Measurements from ENCODE around the gene PTGR3. TPM values are rescaled to one million over a fixed set of nuclear protein-coding genes. Genes with fewer than 3 reads are reported as not detected.

Gene PTGR3
- total RNA-seq, 5 donors from 2014 or later (not counting 1 experiment from before 2014, with no cell fraction given): 32.8 to 44.1 (median 36.5) TPM

DNA sequence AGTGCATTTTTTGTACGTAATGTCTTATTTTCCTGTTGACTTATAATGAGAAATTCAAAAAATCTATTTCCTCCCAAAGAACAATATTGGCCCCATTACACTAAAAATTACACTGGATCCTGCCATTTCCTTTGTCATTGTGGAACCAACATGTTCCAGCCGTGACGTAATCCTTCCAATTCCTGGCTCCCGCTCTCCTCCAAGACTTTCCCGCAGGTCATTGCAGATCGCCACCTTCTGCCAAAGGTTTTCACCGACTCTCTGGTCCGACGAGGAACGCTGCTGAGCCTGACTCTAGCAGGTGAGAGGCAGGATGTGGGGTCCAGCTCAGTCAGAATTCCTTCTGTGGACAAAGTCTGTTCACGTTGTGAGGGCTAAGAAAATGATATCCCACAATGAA, 38.0 kb downstream of the PTGR3 start:
- Mint-ChIP-seq H3K4me1 (peaks cover 4 to 16% (median 11%) of the 10 kb centered on the region in 3 donors), H3K36me3 (no peaks in the 10 kb centered on the region), H3K4me3 (no peak overlapping the region), H3K27ac (no peak overlapping the region), H3K27me3 (peaks cover 3 to 8% of the 10 kb centered on the region in 2 donors), H3K9me3 (no peaks in the 10 kb centered on the region)
- Histone ChIP-seq H3K9me3 (no peaks in the 10 kb centered on the region), H3K36me3 (ENCODE audit: control insufficient read depth in 2 of 2, extremely low read depth in 1 of 2, insufficient read depth in 1 of 2, low read length in 1 of 2) (no peaks in the 10 kb centered on the region), H3K27me3 (replicated peaks in 1 of 2; ENCODE audit: control insufficient read depth in 2 of 2, extremely low read depth in 1 of 2, insufficient read depth in 2 of 2, low read length in 1 of 2) (peaks cover 0 to 22% of the 10 kb centered on the region in 2 experiments), H3K4me1 (ENCODE audit: control insufficient read depth in 1 of 2, extremely low read depth in 1 of 2, insufficient read depth in 2 of 2, low read length in 2 of 2) (no peaks in the 10 kb centered on the region), H3K27ac (ENCODE audit: low read length) (no peak overlapping the region), H3K4me3 (ENCODE audit: control insufficient read depth in 1 of 2, extremely low read depth in 1 of 2, low read length in 1 of 2) (no peak overlapping the region)
- ATAC-seq (replicated peaks in 1 of 4) (no peak), DNase-seq (no peak)
- WGBS (ENCODE audit: insufficient coverage): 81% methylated on average over 10 of the region's 11 CpGs
- CTCF ChIA-PET: no interaction called here
- POLR2A ChIA-PET: no interaction called here

DNA sequence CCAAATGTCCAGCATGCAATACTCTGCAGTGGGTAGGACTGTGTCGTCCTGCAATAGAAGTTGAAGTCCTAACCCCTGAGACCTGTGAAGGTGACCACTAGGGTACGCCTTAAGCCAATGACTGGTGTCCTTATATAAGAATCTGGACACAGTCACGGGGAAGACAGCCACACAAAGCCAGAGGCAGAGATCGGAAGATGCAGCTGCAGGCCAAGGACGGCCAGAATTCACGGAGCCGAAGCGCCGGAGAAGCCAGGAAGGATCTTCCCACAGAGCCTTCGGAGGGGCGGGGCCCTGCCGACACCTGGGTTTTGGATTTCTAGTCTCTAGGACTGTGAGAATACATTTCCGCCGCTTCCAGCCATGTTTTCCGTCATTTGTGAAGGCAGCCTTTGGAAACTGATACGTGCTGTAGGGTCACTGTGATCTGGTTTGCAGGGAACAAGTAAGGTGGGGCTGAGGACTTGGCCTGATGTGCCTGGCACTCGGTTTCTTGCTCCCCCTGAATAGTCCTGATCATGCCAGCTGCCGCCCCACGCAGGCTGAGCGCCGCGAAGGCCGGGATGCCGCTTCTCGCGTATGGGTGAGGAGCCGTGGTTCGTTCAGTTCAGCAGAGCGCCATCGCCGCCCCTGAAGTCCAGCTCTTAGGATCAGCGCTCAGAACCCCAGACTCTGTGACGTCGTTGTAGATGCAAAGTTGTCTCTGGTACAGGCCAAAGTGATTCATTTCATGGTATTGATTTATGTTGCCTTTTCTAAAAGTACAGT, 38.7 kb downstream of the PTGR3 start:
- Histone ChIP-seq H3K27ac (ENCODE audit: low read length) (no peak overlapping the region), H3K27me3 (replicated peaks in 1 of 2; ENCODE audit: control insufficient read depth in 2 of 2, extremely low read depth in 1 of 2, insufficient read depth in 2 of 2, low read length in 1 of 2) (peaks cover 0 to 22% of the 10 kb centered on the region in 2 experiments), H3K36me3 (ENCODE audit: control insufficient read depth in 2 of 2, extremely low read depth in 1 of 2, insufficient read depth in 1 of 2, low read length in 1 of 2) (no peaks in the 10 kb centered on the region), H3K4me1 (ENCODE audit: control insufficient read depth in 1 of 2, extremely low read depth in 1 of 2, insufficient read depth in 2 of 2, low read length in 2 of 2) (no peaks in the 10 kb centered on the region), H3K9me3 (no peaks in the 10 kb centered on the region), H3K4me3 (ENCODE audit: control insufficient read depth in 1 of 2, extremely low read depth in 1 of 2, low read length in 1 of 2) (no peak overlapping the region)
- WGBS (ENCODE audit: insufficient coverage): 94% methylated on average over 29 of the region's 34 CpGs
- Mint-ChIP-seq H3K9me3 (no peaks in the 10 kb centered on the region), H3K36me3 (no peaks in the 10 kb centered on the region), H3K4me1 (peaks cover 4 to 16% (median 11%) of the 10 kb centered on the region in 3 donors), H3K27me3 (peaks cover 3 to 8% of the 10 kb centered on the region in 2 donors), H3K27ac (no peak overlapping the region), H3K4me3 (no peak overlapping the region)
- no peak for DNase-seq
- ChIA-PET CTCF (interaction anchor here in 1 of 2 donors (0.6 kb wide), 1 partner anchor 511 kb away, joined by 3 read pairs; no protein-coding TSS in a partner anchor), POLR2A (no interaction called here)
- no peak for ATAC-seq (replicated peaks in 1 of 4)

GRCh38 chr18:75169411-75169810, 39.5 kb downstream of the PTGR3 start:
- Histone ChIP-seq H3K9me3 (no peaks in the 10 kb centered on the region), H3K36me3 (ENCODE audit: control insufficient read depth in 2 of 2, extremely low read depth in 1 of 2, insufficient read depth in 1 of 2, low read length in 1 of 2) (no peaks in the 10 kb centered on the region), H3K4me3 (ENCODE audit: control insufficient read depth in 1 of 2, extremely low read depth in 1 of 2, low read length in 1 of 2) (no peak overlapping the region), H3K4me1 (ENCODE audit: control insufficient read depth in 1 of 2, extremely low read depth in 1 of 2, insufficient read depth in 2 of 2, low read length in 2 of 2) (no peaks in the 10 kb centered on the region), H3K27ac (ENCODE audit: low read length) (no peak overlapping the region), H3K27me3 (replicated peaks in 1 of 2; ENCODE audit: control insufficient read depth in 2 of 2, extremely low read depth in 1 of 2, insufficient read depth in 2 of 2, low read length in 1 of 2) (peaks cover 0 to 23% of the 10 kb centered on the region in 2 experiments)
- no peak for DNase-seq
- Mint-ChIP-seq H3K27ac (no peak overlapping the region), H3K27me3 (peaks cover 3 to 8% of the 10 kb centered on the region in 2 donors), H3K4me3 (no peak overlapping the region), H3K9me3 (no peaks in the 10 kb centered on the region), H3K4me1 (peaks cover 4 to 16% (median 11%) of the 10 kb centered on the region in 3 donors), H3K36me3 (no peaks in the 10 kb centered on the region)
- no peak for ATAC-seq (replicated peaks in 1 of 4)
- ChIA-PET POLR2A (no interaction called here), CTCF (interaction anchor here in 1 of 2 donors (0.6 kb wide), 1 partner anchor 510 kb away, joined by 3 read pairs; no protein-coding TSS in a partner anchor)
- 80% methylated on average over 2 of the region's 9 CpGs for WGBS (ENCODE audit: insufficient coverage)

DNA sequence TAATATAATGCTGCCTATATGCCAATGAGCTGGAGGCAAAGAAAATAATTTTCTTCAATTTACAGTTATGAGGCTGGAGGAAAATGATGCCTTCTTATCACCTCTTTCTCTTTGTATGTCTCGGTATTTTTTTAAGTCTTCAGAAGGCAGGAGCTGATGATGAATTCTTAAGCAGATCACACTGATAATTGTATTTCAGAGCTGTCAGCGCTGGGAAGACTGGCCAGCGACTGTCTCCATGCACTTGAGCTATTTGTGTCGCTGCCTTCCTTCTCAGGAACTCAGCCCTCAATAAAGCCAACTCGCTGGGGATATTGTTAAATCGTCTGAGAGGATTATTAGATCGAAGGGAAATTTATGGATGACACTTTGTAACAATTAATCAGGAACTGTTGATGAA, 40.3 kb downstream of the PTGR3 start:
- Mint-ChIP-seq H3K4me1 (peaks cover 4 to 16% (median 11%) of the 10 kb centered on the region in 3 donors), H3K27me3 (peaks cover 3 to 8% of the 10 kb centered on the region in 2 donors), H3K4me3 (no peak overlapping the region), H3K9me3 (no peaks in the 10 kb centered on the region), H3K36me3 (no peaks in the 10 kb centered on the region), H3K27ac (no peak overlapping the region)
- no peaks in the 10 kb centered on the region for H3K4me1 ChIP-seq (ENCODE audit: control insufficient read depth in 1 of 2, extremely low read depth in 1 of 2, insufficient read depth in 2 of 2, low read length in 2 of 2)
- no peak overlapping the region for H3K27ac ChIP-seq (ENCODE audit: low read length)
- POLR2A ChIA-PET: no interaction called here
- CTCF ChIA-PET: no interaction called here
- no peaks in the 10 kb centered on the region for H3K9me3 ChIP-seq
- no peaks in the 10 kb centered on the region for H3K36me3 ChIP-seq (ENCODE audit: control insufficient read depth in 2 of 2, extremely low read depth in 1 of 2, insufficient read depth in 1 of 2, low read length in 1 of 2)
- WGBS (ENCODE audit: insufficient coverage): no CpG with 5 or more reads among the region's 7 CpGs
- ATAC-seq (replicated peaks in 1 of 4) (no peak), DNase-seq (no peak)
- H3K27me3 ChIP-seq (replicated peaks in 1 of 2; ENCODE audit: control insufficient read depth in 2 of 2, extremely low read depth in 1 of 2, insufficient read depth in 2 of 2, low read length in 1 of 2): peaks cover 0 to 27% of the 10 kb centered on the region in 2 experiments
- H3K4me3 ChIP-seq (ENCODE audit: control insufficient read depth in 1 of 2, extremely low read depth in 1 of 2, low read length in 1 of 2): no peak overlapping the region

- Histone ChIP-seq H3K9me3 (no peaks in the 10 kb centered on the region), H3K27me3 (replicated peaks in 1 of 2; ENCODE audit: control insufficient read depth in 2 of 2, extremely low read depth in 1 of 2, insufficient read depth in 2 of 2, low read length in 1 of 2) (peaks cover 0 to 27% of the 10 kb centered on the region in 2 experiments), H3K27ac (ENCODE audit: low read length) (no peak overlapping the region), H3K4me3 (ENCODE audit: control insufficient read depth in 1 of 2, extremely low read depth in 1 of 2, low read length in 1 of 2) (no peak overlapping the region), H3K36me3 (ENCODE audit: control insufficient read depth in 2 of 2, extremely low read depth in 1 of 2, insufficient read depth in 1 of 2, low read length in 1 of 2) (no peaks in the 10 kb centered on the region), H3K4me1 (ENCODE audit: control insufficient read depth in 1 of 2, extremely low read depth in 1 of 2, insufficient read depth in 2 of 2, low read length in 2 of 2) (no peaks in the 10 kb centered on the region)
- ATAC-seq (replicated peaks in 1 of 4) (no peak), DNase-seq (no peak)
- POLR2A ChIA-PET: no interaction called here
- Mint-ChIP-seq H3K27ac (no peak overlapping the region), H3K4me1 (peaks cover under 1 to 11% (median 6%) of the 10 kb centered on the region in 3 donors), H3K27me3 (peaks cover 3 to 8% of the 10 kb centered on the region in 2 donors), H3K9me3 (no peaks in the 10 kb centered on the region), H3K4me3 (no peak overlapping the region), H3K36me3 (no peaks in the 10 kb centered on the region)
- CTCF ChIA-PET: no interaction called here
- WGBS (ENCODE audit: insufficient coverage): 81% methylated on average over 18 of the region's 33 CpGs
Measured at GRCh38 chr18:75167759-75168618, 41.0 kb downstream of the PTGR3 start.

DNA sequence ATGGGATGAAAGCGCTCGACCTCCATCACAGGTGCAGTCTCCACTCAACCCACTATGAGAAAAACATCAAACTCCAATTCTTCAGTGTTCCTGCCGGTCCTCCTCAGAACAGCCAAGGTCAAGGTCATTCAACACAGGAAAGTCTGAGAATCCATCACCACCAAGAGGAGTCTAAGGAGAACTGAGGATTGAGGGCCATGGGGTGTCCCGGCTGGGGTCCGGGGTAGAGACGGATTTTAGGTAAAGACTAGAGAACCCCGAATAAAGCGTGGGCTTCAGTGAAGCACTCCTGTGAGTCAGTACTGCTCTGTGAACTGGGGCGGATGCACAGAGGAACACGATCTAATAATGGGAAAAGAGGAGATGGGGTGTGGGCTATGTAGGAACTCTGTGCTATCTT, 41.8 kb downstream of the PTGR3 start:
- H3K4me3 Mint-ChIP-seq: no peak overlapping the region
- Histone ChIP-seq H3K27me3 (replicated peaks in 1 of 2; ENCODE audit: control insufficient read depth in 2 of 2, extremely low read depth in 1 of 2, insufficient read depth in 2 of 2, low read length in 1 of 2) (peaks cover 0 to 26% of the 10 kb centered on the region in 2 experiments), H3K9me3 (no peaks in the 10 kb centered on the region), H3K4me1 (ENCODE audit: control insufficient read depth in 1 of 2, extremely low read depth in 1 of 2, insufficient read depth in 2 of 2, low read length in 2 of 2) (no peaks in the 10 kb centered on the region), H3K36me3 (ENCODE audit: control insufficient read depth in 2 of 2, extremely low read depth in 1 of 2, insufficient read depth in 1 of 2, low read length in 1 of 2) (no peaks in the 10 kb centered on the region), H3K4me3 (ENCODE audit: control insufficient read depth in 1 of 2, extremely low read depth in 1 of 2, low read length in 1 of 2) (no peak overlapping the region), H3K27ac (ENCODE audit: low read length) (no peak overlapping the region)
- H3K4me1 Mint-ChIP-seq: peaks cover 0 to 4% (median 3%) of the 10 kb centered on the region in 3 donors
- no peaks in the 10 kb centered on the region for H3K36me3 Mint-ChIP-seq
- ChIA-PET CTCF (no interaction called here), POLR2A (no interaction called here)
- H3K27ac Mint-ChIP-seq: no peak overlapping the region
- H3K27me3 Mint-ChIP-seq: peaks cover 3 to 8% of the 10 kb centered on the region in 2 donors
- DNase-seq: no peak
- ATAC-seq (replicated peaks in 1 of 4): no peak
- no peaks in the 10 kb centered on the region for H3K9me3 Mint-ChIP-seq
- WGBS (ENCODE audit: insufficient coverage): 93% methylated on average over 7 of the region's 10 CpGs
